ENCODE measurements around the gene PTPN7. TPM values are rescaled to one million over a fixed set of nuclear protein-coding genes. Genes with fewer than 3 reads are reported as not detected.
"Not testable (repeated sequence)": the region's sequence is repeated elsewhere in the genome, so short reads cannot be mapped to it uniquely, and the experiment has no call there.

Gene PTPN7
- total RNA-seq, 1 donor from 2014 or later, result 0.92 TPM

GRCh38 chr1:202157945-202158344 is 2.5 kb downstream of the PTPN7 start:
- intact Hi-C loops (cut with micrococcal nuclease), result no loop called here
- DNase-seq (no peak), ATAC-seq (no peak)

DNA sequence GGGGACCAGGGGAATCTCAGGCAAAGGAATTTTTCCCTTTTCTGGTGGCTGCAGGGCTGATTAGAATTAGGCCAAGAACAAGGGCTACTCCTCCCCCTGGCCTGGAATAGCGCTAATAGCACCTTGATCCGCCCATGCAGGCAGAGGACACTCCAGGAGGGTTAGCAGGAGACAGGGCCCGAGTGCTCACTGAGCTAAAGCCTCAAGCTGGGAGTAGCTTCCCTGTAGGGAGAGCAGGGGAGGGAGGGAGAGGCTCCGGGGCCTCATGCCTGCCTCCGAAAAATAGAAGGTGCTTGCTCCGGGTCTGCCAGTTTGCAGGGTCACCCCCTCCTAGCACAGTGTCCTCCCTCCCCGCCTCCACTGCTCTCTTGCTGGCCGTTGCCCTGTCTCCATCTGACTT is 3.8 kb downstream of the PTPN7 start:
- no peak for DNase-seq
- no peak for ATAC-seq
- intact Hi-C loops (cut with micrococcal nuclease), result no loop called here

DNA sequence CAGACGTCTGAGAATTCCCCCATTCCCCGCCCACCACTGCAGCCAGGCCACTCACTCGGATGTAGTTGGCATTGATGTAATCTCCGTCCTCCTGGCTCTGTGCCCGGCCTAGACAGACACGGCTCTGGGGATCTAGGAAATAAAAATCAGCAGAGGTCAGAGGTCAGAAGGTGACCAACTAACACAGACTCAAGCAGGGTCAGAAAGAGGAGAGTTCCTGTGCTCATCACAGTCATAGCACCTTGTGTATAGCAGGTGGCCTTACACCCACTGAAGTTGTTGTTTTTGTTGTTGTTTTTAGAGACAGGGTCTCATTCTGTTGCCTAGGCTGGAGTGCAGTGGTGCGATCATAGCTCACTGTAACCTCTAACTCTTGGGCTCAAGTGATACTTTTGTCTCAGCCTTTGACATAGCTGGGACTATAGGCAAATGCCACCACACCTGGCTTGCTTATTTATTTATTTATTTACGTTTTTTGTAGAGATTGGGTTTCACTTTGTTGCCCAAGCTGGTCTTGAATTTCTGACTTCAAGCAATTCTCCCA is 4.9 kb downstream of the PTPN7 start:
- intact Hi-C loops (cut with micrococcal nuclease), result no loop called here
- ATAC-seq, result peak; percentile 37
- peak; percentile 62 for DNase-seq

DNA sequence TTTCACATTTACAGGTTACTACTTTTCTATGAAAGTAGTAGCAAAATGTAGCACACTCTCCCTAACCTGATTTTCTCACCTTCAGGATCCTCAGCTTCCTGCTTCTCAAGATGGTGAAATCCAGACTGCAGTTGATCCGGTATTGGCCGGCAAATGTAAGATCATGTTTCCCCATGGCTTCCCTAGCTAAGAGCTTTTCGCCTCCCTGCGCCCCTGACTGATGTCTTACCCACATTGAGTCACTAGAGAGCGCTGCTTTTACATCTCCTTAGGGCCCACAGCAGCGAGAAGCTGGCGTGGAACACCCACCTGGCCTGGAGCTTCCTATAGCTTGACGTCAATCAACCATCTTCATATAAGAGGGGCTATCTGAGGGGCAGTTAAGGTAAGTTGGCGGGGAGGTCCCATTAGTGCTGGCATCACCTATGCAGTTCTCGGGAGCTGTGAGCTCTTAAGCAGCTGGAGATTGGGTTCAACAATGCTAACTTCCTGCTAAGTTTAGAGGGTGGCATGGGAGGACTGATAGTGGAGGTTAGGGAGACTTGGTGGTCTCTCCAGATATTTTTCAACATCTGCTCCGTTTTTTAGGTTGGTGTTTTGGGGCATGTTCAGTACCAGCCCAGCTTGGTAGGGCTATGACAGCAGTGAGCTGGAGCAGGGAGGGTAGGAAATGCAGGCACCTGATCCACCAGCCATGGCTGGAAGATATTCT is 5.5 kb downstream of the PTPN7 start:
- DNase-seq (no peak), ATAC-seq (peak; percentile 41)
- intact Hi-C loops (cut with micrococcal nuclease), result no loop called here

DNA sequence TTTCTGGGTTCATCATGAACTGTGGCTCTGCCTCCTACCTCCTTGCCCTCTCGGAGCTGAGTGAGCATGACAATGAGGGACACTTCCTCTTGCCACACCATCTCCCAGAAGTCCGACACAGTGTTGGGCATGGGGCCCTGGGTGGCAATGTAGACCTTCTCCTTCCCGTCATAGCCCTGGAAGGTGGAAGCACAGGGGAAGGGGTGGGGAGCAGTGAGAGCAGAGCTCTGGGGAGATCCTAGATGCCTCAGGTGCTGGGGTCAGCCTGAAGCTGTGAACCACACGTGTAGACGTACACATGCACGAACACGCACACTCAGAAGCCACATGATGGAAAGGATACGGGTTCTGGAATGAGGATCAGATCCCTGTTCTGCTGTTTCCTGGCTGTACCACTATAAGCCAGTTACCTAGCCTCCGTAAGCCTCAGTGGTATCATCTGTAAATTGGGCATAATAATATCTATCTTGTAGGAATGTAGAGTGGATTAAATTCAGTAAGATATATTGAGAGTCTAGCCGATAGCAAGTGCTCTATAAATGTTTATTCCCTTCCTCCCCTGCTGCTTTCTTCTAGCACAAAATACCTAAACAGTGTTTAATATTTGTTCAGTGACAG is 6.1 kb downstream of the PTPN7 start:
- intact Hi-C loops (cut with micrococcal nuclease), result no loop called here
- DNase-seq, result no peak
- no peak for ATAC-seq

DNA sequence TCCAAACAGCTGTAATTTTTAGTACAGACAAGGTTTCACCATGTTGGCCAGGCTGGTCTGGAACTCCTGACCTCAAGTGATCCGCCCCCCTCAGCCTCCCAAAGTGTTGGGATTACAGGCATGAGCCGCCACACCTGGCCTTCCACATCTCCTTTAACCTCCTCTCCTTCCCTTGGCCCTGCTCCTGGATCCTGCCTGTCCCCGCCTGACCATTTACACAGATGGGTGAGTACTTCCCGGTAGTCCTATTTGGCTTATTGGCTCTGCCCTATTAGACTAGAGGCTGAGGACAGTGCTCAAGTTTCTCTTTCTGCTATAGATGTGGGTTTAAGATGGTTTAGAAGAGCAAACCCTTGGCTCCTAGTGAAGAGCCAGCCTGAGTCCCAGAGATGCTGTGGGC is 7.1 kb downstream of the PTPN7 start:
- intact Hi-C loops (cut with micrococcal nuclease), result no loop called here
- ATAC-seq (no peak), DNase-seq (no peak)

DNA sequence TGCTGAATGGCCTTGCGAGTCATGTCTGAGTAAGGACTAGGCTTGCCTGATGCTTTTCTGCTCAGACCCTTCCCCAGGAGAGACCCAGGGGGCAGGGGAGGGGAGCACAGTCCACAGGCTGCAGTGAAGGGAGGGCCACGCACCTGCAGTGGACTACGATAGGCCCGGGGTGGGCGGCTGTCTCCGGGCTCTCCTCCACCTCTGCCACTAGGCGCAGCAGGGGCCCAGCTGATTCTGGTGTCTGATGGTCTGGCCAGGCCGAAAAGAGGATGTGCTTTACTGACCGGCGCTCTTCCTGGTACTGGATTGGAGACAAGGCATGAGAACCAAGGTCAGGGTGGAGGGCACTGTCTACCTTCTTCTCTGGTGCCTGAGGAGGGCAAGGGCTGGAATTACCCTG is 8.0 kb downstream of the PTPN7 start:
- intact Hi-C loops (cut with micrococcal nuclease), result no loop called here
- ATAC-seq (no peak), DNase-seq (no peak)

GRCh38 chr1:202151045-202151444 is 9.4 kb downstream of the PTPN7 start:
- no peak for ATAC-seq
- intact Hi-C loops (cut with micrococcal nuclease), result no loop called here
- no peak for DNase-seq

DNA sequence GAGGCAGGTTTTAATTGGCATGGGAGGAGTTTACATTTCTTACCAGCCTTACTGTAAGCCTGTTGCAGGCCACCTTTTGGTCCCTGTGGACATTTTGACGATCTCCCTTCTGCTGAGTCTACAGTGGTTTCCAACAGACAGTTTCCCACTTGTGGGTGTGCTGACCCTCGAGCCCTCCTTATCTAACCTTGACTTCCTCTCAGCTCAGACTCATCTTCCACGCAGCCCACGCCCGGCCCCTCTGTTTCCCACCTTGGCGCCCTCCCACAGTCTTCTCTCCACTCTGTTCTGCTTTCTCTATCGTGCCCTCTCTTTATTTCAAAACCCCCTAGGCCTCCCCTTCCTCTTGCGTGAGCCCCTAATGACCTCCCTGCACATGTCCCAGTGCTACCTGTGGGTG is 9.8 kb downstream of the PTPN7 start:
- no peak for DNase-seq
- no peak for ATAC-seq
- intact Hi-C loops (cut with micrococcal nuclease), result no loop called here

- ATAC-seq (no peak), DNase-seq (no peak)
- intact Hi-C loops (cut with micrococcal nuclease), result no loop called here
Observed at GRCh38 chr1:202150187-202150586, 10.2 kb downstream of the PTPN7 start.

DNA sequence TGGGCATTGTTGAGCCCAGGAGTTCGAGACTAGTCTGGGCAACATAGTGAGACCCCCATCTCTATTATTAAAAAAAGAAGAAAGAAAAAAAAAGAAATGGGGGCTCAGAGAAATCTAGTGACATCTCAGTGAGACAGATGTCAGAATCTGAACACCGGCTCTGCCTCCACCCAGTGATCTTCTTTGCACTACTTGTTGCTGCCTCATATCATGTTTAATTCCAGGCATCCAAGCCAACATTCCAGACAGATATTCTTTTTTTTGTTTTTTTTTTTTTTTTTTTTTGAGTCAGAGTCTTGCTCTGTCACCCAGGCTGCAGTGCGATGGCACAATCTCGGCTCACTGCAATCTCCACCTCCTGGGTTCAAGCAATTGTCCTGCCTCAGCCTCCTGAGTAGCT is 10.8 kb downstream of the PTPN7 start:
- DNase-seq, result no peak
- intact Hi-C loops (cut with micrococcal nuclease), result no loop called here
- no peak for ATAC-seq

DNA sequence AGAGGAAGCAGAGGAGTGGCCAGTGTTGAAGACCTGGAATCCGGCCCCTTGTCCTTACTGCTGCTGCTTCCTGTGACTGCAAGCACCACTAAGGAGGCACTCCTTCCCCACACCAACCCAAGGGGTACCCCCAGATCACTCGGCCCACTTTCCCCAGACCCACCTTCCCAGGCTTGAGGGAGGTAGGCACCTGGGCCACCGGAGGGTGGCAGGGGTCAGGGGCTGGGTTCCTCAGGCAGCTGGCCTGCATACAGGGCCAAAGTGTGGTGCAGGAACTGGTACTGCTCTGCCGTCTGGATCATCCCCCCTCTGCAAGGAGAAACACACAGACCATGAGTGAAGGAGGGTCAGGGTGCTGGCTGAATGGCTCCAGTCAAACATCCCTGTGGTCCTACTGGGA is 12.0 kb downstream of the PTPN7 start:
- intact Hi-C loops (cut with micrococcal nuclease), result no loop called here
- ATAC-seq (no peak), DNase-seq (no peak)

- intact Hi-C loops (cut with micrococcal nuclease), result no loop called here
- no peak for ATAC-seq
- DNase-seq, result no peak
Observed at GRCh38 chr1:202146993-202147392, 13.4 kb downstream of the PTPN7 start.

GRCh38 chr1:202146279-202146678 is 14.1 kb downstream of the PTPN7 start:
- DNase-seq (no peak), ATAC-seq (no peak)
- intact Hi-C loops (cut with micrococcal nuclease), result no loop called here

GRCh38 chr1:202145744-202146140 is 14.7 kb downstream of the PTPN7 start:
- DNase-seq; ATAC-seq; intact Hi-C loops (cut with micrococcal nuclease): not testable (repeated sequence)

- intact Hi-C loops (cut with micrococcal nuclease), result no loop called here
- ATAC-seq, result peak; percentile 9
Observed at GRCh38 chr1:202145068-202145743, 15.2 kb downstream of the PTPN7 start.

GRCh38 chr1:202144402-202145067 is 15.9 kb downstream of the PTPN7 start, which contains the start of gene ARL8A:
TSS of gene ARL8A (minus strand) at chr1:202144737. CDS start at chr1:202144572, 165 bp downstream.
- peak; percentile 90 for DNase-seq
- ATAC-seq, result peak; percentile 83
- intact Hi-C loops (cut with micrococcal nuclease), result no loop called here

More at GRCh38 chr1:202145068-202145743, 15.2 kb downstream of the PTPN7 start:
- no peak for DNase-seq

GRCh38 chr1:202143768-202144401 is 16.5 kb downstream of the PTPN7 start:
- ATAC-seq, result peak; percentile 56
- peak; percentile 63 for DNase-seq
- intact Hi-C loops (cut with micrococcal nuclease), result no loop called here

All from left ventricle myocardium superior (tissue), 1 donor.